KMS-11 (cell line): ENCODE results near the gene LCE1E.

ENCODE experiments used
- H2AFZ ChIP-seq: fragments of 200-600 bp; sonication (generic); 2 replicates; pipeline ENCODE4 v1.6.1; 2016; ENCODE audit warnings: antibody characterized with exemption, mixed run types, low read depth
- H3K27ac ChIP-seq: fragments of 200-600 bp; sonication (generic); 2 replicates; pipeline ENCODE4 v1.6.1; 2016; ENCODE audit warnings: mild to moderate bottlenecking, mixed run types
- H3K27me3 ChIP-seq: fragments of 200-600 bp; sonication (generic); 2 replicates; pipeline ENCODE4 v1.6.1; 2017; ENCODE audit warnings: mild to moderate bottlenecking, low read depth, mixed run types, moderate library complexity; ENCODE audit not compliant: insufficient read depth
- H3K36me3 ChIP-seq: fragments of 200-600 bp; sonication (generic); 2 replicates; pipeline ENCODE4 v1.6.1; 2017; ENCODE audit warnings: mild to moderate bottlenecking, mixed run types; ENCODE audit not compliant: insufficient read depth
- H3K4me1 ChIP-seq: fragments of 200-600 bp; sonication (generic); 2 replicates; pipeline ENCODE4 v1.6.1; 2016; ENCODE audit warnings: mild to moderate bottlenecking, low read depth, mixed run types; ENCODE audit not compliant: poor library complexity, severe bottlenecking
- H3K4me2 ChIP-seq: fragments of 200-600 bp; sonication (generic); 2 replicates; pipeline ENCODE4 v1.7.0; 2016; ENCODE audit warnings: mild to moderate bottlenecking, mixed run types
- H3K4me3 ChIP-seq: fragments of 200-600 bp; sonication (generic); IDR thresholded peaks from 2 replicates; pipeline ENCODE4 v1.6.1; 2017; ENCODE audit warnings: low read depth, low read length, mixed read lengths; ENCODE audit not compliant: insufficient read depth
- H3K79me2 ChIP-seq: fragments of 200-600 bp; sonication (generic); 2 replicates; pipeline ENCODE4 v1.6.1; 2016; ENCODE audit warnings: low read depth, mixed run types; ENCODE audit not compliant: insufficient read depth
- H3K9ac ChIP-seq: fragments of 200-600 bp; sonication (generic); 2 replicates; pipeline ENCODE4 v1.6.1; 2016; ENCODE audit warnings: mild to moderate bottlenecking, mixed run types
- H4K20me1 ChIP-seq: fragments of 200-600 bp; sonication (generic); 2 replicates; pipeline ENCODE4 v1.6.1; 2016; ENCODE audit warnings: mild to moderate bottlenecking, mixed run types; ENCODE audit not compliant: insufficient read depth
- TF ChIP-seq, protein P1 (sequence below): fragments of 200-600 bp; sonication (generic); conservative IDR thresholded peaks from 2 replicates; pipeline ENCODE4 v1.6.1; 2017; ENCODE audit warnings: low read depth, mild to moderate bottlenecking, antibody characterized with exemption, low read length, moderate library complexity, mixed read lengths

The LCE1E gene

DNA sequence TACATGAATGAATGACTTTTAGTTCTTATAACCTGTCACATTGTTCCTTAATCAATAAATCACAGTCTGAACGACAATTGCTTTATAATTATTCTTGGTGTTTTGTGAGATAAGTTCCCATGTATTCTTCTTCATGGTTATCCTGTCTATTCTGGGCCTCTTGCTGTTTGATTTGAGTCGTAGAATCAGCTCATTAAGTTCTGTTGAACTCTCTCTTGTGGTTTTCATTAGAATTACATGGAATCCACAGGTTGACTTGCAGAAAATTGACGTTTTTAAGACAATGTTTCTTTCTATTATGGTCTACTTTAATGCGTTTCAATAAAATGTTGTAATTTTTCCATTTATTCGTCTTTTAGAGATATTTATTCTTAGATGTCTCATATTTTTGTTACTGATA is 37.2 kb downstream of the LCE1E start:
- H3K79me2 ChIP-seq: no peaks in the 10 kb centered on the region
- H2AFZ ChIP-seq: no peak overlapping the region
- H3K4me1 ChIP-seq: no peaks in the 10 kb centered on the region

DNA sequence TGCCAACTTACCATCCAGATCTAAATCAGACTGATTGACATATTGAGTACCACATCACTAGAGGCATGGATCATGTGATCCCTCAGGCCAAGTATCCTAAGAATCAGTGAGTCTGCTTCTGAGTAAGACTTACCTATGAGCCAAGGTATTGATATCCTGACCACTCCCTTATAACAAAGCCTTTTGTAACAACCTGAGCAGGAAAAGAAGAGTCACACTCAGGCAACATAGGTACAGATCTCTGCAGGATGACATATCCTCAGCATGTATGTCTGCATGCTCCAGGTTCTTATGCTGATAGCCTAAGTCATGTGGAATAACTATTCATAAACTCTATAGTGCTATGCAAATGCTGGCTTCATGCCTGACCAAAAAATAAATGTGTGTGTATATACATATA is 38.9 kb downstream of the LCE1E start:
- H3K36me3 ChIP-seq: no peaks in the 10 kb centered on the region
- H3K27ac ChIP-seq: no peak overlapping the region
- no peak overlapping the region for H3K4me2 ChIP-seq
- H2AFZ ChIP-seq: no peak overlapping the region
- no peaks in the 10 kb centered on the region for H3K27me3 ChIP-seq
- no peak overlapping the region for H3K4me3 ChIP-seq
- H3K9ac ChIP-seq: no peak overlapping the region
- TF ChIP-seq, protein P1, sequence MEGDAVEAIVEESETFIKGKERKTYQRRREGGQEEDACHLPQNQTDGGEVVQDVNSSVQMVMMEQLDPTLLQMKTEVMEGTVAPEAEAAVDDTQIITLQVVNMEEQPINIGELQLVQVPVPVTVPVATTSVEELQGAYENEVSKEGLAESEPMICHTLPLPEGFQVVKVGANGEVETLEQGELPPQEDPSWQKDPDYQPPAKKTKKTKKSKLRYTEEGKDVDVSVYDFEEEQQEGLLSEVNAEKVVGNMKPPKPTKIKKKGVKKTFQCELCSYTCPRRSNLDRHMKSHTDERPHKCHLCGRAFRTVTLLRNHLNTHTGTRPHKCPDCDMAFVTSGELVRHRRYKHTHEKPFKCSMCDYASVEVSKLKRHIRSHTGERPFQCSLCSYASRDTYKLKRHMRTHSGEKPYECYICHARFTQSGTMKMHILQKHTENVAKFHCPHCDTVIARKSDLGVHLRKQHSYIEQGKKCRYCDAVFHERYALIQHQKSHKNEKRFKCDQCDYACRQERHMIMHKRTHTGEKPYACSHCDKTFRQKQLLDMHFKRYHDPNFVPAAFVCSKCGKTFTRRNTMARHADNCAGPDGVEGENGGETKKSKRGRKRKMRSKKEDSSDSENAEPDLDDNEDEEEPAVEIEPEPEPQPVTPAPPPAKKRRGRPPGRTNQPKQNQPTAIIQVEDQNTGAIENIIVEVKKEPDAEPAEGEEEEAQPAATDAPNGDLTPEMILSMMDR: no peak
- no peaks in the 10 kb centered on the region for H3K79me2 ChIP-seq
- H3K4me1 ChIP-seq: no peaks in the 10 kb centered on the region
- H4K20me1 ChIP-seq: no peaks in the 10 kb centered on the region

More for the DNA sequence above, 37.2 kb downstream of the LCE1E start:
- Histone ChIP-seq H3K27me3 (no peaks in the 10 kb centered on the region), H3K9ac (no peak overlapping the region), H3K36me3 (no peaks in the 10 kb centered on the region), H3K27ac (no peak overlapping the region), H3K4me3 (no peak overlapping the region), H4K20me1 (no peaks in the 10 kb centered on the region), H3K4me2 (no peak overlapping the region)
- TF ChIP-seq, protein P1: no peak

DNA sequence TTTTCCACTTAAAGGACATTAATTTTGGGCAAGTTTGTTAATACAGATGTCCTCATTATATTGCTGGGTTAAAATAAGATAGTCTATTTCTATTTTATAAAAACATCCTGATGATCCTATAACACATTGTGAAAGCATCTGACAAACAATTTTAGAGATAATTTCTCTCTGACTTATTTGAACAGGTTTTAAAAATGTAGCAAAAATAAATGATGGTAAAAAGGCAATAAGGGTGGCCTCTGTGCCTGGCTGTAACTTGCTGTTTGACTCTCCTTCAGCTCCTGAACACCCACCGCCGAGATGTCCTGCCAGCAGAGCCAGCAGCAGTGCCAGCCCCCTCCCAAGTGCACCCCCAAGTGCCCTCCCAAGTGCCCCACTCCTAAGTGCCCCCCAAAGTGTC is 41.1 kb downstream of the LCE1E start, which contains the start of gene LCE1A:
TSS of gene LCE1A (plus strand) at position 301 of the 400 bp plus-strand sequence. CDS start at position 301, 0 bp downstream.
- Histone ChIP-seq H3K27me3 (no peaks in the 10 kb centered on the region), H3K9ac (no peak within 1 kb of the TSS), H3K4me3 (peak within 1 kb of the TSS; percentile 10), H3K36me3 (no peaks in the 10 kb centered on the region), H3K4me1 (no peaks in the 10 kb centered on the region), H4K20me1 (no peaks in the 10 kb centered on the region), H2AFZ (no peak within 1 kb of the TSS), H3K4me2 (no peak within 1 kb of the TSS), H3K27ac (no peak within 1 kb of the TSS), H3K79me2 (no peaks in the 10 kb centered on the region)
- TF ChIP-seq, protein P1: no peak

DNA sequence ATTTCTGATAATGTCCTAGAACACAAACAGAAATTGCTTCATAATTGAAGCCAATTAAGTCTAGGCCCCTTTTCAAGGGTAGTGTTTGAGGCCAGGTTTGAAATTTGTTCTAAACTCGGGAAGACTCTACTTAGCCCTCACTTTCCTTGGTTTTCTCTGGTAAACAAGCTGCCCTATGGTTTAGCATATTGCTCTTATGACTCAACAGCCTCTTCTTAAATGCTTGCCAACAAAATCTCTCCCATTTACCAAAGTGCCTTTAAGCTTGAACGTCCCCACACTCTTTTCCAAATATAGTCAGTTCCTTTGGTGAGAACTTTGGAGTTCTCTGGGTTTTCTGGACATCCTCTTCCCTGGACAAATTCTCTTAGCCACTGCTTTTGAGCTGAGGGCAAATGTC is 50.8 kb downstream of the LCE1E start:
- TF ChIP-seq, protein P1: no peak
- H2AFZ ChIP-seq: no peak overlapping the region
- no peaks in the 10 kb centered on the region for H3K4me1 ChIP-seq
- no peaks in the 10 kb centered on the region for H3K36me3 ChIP-seq
- no peak overlapping the region for H3K4me2 ChIP-seq
- no peaks in the 10 kb centered on the region for H3K27me3 ChIP-seq
- no peaks in the 10 kb centered on the region for H3K79me2 ChIP-seq
- H3K4me3 ChIP-seq: no peak overlapping the region
- no peak overlapping the region for H3K27ac ChIP-seq
- no peak overlapping the region for H3K9ac ChIP-seq
- no peaks in the 10 kb centered on the region for H4K20me1 ChIP-seq
